Fibroblast of peridontal ligament (primary cell): ENCODE measurements around the gene LYPD6B.
"Not testable (repeated sequence)": the region's sequence is repeated elsewhere in the genome, so short reads cannot be mapped to it uniquely, and the experiment has no call there.

Experiments used
- DNase-seq: peaks from one replicate; pipeline ENCODE4 v3.0.0-alpha.2; 2010; ENCODE audit errors: extremely low read depth

Gene LYPD6B

GRCh38 chr2:149200109-149200520 is 161.6 kb downstream of the LYPD6B start:
- DNase-seq: no peak

- no peak for DNase-seq
Measured at GRCh38 chr2:149204686-149205085, 166.2 kb downstream of the LYPD6B start.

- no peak for DNase-seq
Measured at GRCh38 chr2:149205143-149205542, 166.6 kb downstream of the LYPD6B start.

GRCh38 chr2:149213764-149214493 is 175.4 kb downstream of the LYPD6B start:
- DNase-seq: no peak

GRCh38 chr2:149218497-149218896 is 180.0 kb downstream of the LYPD6B start:
- no peak for DNase-seq

- DNase-seq: no peak
Measured at GRCh38 chr2:149219856-149220255, 181.4 kb downstream of the LYPD6B start.

- no peak for DNase-seq
Measured at GRCh38 chr2:149221002-149221401, 182.5 kb downstream of the LYPD6B start.

- DNase-seq: no peak
Measured at GRCh38 chr2:149221898-149222297, 183.4 kb downstream of the LYPD6B start.

- no peak for DNase-seq
Measured at GRCh38 chr2:149223472-149224095, 185.1 kb downstream of the LYPD6B start.

- no peak for DNase-seq
Measured at GRCh38 chr2:149224543-149224942, 186.0 kb downstream of the LYPD6B start.

GRCh38 chr2:149225446-149225845 is 186.9 kb downstream of the LYPD6B start:
- DNase-seq: no peak

GRCh38 chr2:149226790-149227189 is 188.3 kb downstream of the LYPD6B start:
- DNase-seq: no peak

- no peak for DNase-seq
Measured at GRCh38 chr2:149235816-149236375, 197.4 kb downstream of the LYPD6B start.

GRCh38 chr2:149236410-149236809 is 197.9 kb downstream of the LYPD6B start:
- DNase-seq: no peak

GRCh38 chr2:149246186-149246585 is 207.7 kb downstream of the LYPD6B start:
- DNase-seq: no peak

- DNase-seq: not testable (repeated sequence)
Measured at GRCh38 chr2:149251436-149251835, 212.9 kb downstream of the LYPD6B start.

- not testable (repeated sequence) for DNase-seq
Measured at GRCh38 chr2:149256877-149257276, 218.4 kb downstream of the LYPD6B start.

- no peak for DNase-seq
Measured at GRCh38 chr2:149258531-149258930, 220.0 kb downstream of the LYPD6B start.

GRCh38 chr2:149259136-149259535 is 220.6 kb downstream of the LYPD6B start:
- no peak for DNase-seq

GRCh38 chr2:149261692-149262091 is 223.2 kb downstream of the LYPD6B start:
- DNase-seq: no peak
